HG03045 (cell line): ENCODE measurements around the gene PNPLA2.

Experiments used
- ATAC-seq: cut with Tn5 transposase; IDR thresholded peaks from one replicate; pipeline ENCODE4 v1.9.1; 2021; ENCODE audit warnings: mild to moderate bottlenecking, moderate library complexity; ENCODE audit not compliant: unreplicated experiment

Gene PNPLA2

DNA sequence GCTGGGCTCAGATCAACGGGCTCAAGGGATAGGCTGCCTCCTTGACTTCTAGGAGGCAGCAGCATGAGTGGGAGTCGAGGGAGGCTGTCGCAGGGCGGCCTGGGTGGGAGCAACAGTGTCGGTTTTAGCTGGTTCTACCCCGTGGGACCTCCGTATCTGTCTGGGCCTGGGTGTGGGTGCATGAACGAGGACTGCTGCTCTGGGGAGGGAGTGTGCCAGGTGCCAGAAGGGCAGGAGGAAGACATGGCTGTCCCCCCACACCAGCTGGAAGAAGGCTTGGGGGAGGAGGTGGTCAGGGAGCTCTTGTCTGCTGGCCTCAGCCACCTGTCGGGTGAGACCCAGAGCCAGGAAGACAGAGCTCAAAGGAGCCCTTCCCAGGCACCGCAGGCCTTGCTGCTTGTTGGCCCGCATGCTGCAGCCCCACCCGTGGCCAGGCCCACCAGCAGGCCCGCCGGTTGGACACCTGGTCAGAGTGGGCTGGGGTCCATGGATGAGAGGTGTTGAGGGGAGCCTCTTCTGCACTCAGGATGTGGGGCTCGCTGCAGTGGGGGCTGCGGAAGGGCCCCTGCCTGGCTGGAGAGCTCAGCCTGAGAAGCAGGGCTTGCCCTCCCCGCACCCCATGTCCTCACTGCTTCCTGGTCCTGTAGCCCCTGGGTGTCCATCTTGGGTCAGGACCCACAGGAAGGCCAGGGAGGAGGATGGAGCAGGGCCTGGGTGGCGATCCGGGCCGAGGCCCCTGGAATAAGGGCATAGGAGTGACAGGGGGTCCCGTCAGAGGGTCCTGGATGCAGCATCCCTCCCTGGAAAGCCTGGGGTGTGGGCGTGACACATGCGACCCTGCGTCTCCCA is 32.3 kb upstream of the PNPLA2 start:
- ATAC-seq: no peak

DNA sequence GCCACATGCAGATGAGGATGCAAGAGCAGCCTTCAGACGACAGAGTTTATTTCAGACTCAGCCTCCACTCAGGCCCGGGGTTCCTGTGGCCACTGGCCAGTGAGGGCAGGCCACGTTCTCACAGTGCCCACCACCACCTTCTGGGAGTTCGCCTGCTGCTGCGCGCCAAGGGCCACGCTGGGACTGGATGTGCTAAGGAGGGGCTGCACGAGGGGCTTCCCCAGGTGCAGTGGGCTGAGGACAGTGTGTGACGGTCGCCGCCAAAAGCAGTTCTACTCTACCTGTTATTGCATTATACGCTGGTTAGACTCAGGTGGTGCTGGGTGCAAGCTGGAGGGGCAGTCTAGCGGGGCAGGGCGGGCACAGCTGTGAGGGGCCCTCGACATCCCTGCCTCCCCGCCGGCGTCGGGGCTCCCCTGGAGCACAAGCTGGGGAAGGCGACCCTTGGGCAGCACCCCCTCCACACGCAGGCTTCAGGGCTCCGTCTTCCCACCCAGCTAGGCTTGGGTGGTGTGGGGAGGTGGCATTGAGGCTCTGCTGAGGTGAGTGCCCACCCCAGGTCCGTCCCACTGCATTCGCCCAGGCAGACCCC is 31.5 kb upstream of the PNPLA2 start:
- no peak for ATAC-seq

DNA sequence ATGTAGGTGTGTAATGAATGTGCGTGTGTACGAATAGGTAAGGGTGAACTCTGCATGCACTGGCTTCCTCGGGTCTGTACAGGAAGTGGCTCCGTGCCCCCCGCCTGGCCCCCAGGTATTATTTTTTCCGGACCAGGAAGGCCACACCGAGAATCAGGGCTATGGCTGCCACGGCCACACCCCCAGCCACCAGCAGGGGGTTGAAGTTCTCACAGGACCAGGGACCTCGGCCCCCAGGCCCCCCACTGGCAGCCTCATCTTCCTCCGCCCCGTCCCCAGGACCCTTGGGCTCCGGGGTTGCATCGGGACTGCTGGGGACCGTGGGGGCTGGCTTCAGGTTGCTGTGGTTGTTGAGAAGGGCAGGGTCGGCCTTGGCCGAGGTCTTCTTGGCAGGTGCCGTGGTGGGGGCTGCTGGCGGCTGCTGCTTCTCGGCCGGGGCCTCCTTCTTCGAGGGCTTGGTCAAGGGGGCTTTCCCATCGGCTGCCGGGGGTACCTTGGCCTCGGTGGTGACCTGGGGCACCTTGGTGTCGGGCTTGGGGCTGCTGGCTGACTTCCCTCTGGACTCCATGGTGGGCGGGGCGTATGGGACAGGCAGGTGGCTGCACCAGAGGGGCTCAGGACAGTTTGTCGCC is 30.6 kb upstream of the PNPLA2 start:
- ATAC-seq: no peak

DNA sequence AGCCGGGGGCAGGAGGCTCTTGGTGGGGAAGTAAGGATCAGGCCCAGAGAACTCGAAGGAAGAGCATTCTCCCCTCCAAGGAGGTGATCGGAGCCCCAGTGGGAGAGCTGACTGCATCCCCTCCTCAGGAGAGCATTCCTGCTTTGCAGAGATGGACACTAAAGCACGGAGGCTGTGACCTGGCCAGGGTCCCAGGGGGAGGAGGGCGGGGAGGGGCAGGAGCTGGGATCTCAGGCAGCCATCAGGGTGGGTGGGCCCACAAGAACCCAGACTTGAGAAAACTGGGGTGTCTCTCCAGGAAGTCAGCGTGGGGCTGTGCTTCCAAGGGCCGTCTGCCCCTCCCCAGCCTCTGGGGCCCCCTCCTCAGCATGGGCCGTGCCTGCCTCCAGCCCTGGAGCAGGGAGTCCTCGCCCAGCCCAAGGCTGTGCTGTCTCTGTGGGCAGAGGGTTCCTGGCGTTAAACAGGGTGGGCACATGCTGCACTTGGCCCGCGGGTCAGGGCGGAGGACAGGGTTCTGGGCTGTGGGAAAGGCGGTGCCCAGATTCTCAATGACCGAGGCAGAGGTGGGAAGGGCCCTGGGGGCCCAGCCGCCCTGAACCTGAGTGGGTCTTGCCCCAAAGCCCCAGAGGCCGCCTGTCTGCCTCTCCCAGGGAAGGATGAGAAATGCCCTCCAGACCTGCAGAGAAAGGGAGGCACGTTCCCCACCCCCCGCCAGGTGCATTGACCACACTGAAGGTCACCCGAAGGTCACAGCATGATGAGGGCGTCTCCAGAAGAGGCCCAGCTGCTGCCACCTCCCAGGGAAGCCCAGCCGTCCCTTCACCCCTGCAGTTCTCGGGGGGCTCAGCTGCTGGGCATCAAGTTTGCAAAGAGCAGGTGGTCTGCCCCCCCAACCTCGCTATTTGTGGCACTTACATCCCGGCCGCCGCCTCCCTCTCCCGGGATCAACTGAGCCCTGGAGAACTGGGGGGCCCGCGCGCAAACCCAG is 29.5 kb upstream of the PNPLA2 start:
- no peak for ATAC-seq

DNA sequence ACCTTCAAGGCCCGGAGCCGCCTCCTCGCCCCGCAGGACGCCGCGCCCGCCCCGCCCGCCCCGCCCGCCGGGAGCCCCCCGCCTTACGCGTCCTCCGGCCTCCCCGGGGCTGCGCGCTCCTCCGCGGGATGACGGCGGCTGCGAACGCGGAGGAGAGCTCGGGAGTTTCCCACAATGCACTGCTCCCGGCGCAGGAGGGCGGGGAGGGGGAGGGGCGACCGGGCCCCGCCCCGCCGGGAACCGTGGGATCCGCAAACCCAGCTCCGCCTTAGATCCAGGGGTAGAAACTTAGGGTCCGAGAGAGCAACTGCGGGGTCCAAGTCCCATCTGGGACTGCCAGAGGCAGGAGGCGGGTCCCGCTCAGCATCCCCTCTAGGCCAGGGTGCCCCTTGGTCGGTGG is 28.8 kb upstream of the PNPLA2 start, which contains the start of gene CEND1:
TSS of gene CEND1 (minus strand) at position 148 of the 400 bp plus-strand sequence. CDS start 1,514 bp downstream, outside the sequence.
- ATAC-seq: no peak

DNA sequence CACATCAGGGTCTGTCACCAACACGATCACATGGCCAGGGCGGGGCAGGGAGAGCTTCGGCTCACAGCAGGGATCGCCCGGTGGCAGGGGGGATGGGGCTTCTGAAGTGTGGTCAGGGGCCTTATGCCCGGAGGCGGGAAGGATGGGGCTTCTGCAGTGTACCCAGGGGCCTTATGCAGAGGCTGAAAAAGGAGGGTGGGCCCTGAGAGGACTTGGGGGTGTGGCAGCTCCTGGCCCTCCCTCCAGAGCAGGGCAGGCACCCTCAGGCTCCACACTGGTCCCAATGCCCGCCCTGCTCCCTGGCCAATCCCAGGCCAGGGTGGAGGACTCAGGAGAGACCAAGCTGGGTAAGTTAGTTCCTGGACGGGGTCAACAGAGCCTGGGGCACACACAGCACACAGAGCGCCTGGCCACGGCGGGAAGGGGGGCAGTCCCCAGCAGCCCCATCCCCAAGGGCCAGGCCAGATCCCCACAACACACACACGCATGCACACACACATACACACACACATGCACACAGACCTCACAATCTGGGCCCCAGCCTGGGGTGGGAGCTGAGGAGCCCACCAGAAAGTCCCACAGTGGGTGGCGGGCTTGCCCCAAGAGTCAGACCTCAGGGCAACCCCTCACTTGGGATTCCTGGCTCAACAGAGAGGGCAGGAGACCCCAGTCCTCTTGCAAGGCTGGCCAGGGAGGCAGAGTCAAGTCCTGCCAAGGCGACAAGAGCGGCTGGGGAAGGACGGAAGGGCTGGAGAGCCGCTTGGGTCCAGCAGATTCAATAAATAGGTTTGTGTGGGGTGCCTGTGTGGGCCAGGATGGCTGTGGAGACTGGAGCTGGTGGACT is 27.8 kb upstream of the PNPLA2 start:
- no peak for ATAC-seq

DNA sequence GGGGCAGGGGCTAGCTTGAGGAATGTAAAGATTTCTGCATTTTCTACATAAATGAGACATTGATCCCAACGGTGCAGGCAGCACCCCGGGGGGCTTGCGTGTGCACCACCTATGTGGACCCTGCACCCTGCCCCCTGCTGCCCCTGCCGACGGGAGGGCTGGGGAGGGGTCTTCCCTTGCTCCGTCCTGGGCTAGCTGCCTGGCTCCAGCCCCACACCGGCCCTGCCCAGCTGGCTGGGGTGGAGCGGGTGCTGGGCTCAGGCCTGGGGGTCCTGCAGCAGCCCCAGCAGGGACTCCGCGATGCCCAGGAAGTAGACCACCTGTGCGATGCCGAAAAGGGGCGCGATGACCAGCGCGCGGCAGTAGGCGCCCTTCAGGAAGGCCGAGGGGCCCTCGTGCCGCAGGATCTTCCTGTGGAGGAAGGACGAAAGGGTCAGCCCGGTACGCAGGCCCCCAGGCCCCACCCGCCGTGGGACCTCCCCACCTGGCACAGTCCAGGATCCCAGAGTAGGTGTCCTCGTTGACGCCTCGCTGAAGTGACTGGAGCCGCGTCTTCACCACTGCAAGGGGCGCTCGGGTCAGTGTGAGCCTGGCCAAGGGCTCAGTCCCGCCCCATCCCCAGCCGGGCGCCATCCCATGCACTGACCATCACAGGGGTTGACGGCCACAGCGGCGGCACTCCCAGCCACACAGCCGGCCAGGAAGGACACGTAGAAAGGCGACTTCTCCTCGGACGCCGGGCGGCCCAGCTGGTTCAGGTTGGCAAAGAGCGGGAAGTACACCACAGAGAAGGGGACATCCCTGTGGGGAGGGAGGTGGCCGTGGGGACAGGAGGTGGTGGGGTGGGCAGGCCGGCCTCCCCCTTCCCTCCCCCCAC is 26.8 kb upstream of the PNPLA2 start:
- ATAC-seq: no peak

DNA sequence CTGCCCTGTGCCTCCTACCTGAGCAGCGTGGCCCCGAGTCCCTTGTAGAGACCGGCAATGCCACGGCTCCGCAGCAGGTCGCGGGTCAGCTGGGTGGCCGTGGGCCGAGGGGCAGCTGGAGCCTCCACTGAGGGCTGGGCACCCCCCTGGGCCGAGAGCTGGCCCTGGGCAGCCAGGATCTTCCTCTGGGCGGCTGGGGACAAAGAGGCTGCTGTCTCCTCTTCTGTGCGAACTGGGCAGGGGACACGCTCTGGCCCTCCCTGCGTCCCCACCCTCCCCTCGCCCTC is 26.2 kb upstream of the PNPLA2 start:
- ATAC-seq: no peak

DNA sequence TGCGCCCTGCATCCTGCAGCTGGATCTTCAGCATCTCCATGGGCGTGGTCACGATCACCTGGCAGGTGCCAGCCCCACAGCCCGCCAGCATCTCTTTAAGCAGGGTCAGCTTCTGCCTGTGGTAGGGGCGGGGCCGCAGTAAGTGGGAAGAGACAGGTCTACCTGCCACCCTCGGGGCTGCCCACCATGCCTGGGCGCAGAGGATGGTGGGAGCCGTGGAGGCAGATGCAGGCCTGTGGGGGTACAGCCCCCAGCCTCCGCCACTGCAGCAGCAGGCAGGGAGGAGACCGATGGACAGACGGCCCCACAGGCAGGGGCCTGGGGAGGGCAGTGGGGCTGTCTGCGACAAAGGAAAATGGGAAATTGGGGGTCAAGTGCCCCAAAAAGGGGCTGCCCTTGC is 25.8 kb upstream of the PNPLA2 start:
- no peak for ATAC-seq

DNA sequence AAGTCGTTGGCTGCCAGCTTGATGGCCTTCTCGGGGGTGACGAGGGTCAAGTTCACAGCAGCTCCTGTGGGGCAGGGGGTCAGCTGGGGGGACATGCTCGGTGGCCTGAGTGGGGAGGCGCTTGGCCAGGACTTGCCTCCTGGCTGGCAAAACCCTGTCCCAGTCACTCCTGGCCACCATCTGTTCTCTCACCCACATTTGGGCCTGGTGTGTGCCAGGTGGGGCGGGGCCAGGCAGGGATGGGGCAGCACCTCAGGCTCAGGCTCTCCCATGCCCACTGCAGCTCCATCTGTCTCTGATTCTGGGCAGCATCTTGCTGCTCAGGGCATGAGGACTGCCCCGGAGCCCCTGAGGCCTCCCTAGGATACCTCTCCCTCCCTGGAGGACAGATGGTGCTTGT is 25.2 kb upstream of the PNPLA2 start:
- no peak for ATAC-seq

DNA sequence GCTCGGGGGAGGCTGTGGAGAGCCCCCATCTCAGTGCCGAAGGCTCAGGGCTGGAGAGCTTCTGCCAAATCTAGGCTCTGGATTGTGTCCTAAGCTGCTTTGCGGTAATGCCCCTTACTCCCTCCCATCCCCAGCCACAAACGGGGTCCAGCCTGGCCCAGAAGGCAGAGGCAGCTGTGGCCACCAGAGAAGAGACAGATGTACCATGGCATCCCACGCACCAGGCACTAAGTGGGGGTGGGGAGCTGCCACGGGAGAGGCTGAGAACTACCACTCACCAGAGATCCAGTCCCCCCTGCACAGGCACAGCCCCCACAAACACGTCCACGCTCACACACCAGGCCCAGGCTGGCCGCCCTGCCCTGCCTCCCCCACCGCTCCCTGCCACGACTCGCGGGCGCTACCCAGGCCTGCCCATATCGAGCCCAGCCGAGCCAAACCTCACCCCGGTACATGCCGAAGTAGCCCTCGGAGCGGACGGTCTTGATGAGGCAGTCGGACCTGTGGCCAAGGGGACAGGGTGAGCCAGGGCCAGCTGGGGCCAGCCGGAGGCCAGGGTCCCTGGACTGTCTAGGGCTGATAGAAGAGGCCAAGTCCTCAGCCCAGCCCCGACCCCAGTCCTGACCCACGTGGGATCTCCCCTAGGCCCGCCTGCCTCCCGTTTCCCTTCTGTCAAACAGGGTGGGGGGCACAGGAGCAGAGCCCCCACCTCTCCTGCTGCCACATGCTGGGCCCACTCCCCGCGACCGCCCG is 24.5 kb upstream of the PNPLA2 start:
- ATAC-seq: no peak

DNA sequence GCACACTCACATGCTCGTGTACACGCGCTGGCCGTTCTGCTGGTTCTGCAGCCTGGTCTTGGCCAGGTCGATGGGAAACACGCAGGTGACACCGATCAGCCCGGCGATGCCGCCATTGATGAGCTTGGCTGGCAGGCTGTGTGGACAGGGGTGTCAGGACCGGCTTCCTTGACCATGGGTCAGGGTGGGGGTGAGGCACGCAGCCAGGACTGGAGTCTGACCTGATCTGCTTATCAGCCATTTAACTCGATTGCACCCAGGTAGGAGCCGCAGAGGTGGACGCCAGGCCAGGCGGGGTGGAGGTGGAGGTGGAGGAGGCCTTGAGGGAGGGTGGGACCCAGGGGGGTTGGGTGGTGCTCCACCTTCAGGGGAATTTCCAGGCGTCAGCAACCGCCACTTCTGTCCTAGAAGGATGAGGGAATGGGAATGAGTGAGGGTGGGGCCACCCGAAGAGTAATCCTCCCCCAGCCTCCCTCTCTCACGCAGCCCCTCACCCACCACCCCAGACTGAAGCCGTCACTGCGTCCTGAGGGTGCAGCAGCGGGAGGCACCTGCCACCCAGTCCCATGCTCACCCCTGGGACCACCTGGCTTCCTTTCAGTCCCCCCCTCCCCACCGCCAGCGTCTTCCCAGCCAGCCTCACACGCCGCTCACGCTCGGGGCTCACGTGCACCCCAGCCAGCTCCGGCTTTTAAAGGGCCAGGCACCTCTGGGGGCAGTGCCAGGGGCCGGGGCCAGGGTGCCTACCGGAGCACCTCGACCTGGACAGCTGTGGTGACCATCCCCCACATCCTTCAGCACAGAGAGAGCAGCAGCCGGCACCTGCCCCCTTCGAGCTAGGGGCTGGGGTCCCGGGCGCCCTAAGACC is 23.7 kb upstream of the PNPLA2 start:
- no peak for ATAC-seq

DNA sequence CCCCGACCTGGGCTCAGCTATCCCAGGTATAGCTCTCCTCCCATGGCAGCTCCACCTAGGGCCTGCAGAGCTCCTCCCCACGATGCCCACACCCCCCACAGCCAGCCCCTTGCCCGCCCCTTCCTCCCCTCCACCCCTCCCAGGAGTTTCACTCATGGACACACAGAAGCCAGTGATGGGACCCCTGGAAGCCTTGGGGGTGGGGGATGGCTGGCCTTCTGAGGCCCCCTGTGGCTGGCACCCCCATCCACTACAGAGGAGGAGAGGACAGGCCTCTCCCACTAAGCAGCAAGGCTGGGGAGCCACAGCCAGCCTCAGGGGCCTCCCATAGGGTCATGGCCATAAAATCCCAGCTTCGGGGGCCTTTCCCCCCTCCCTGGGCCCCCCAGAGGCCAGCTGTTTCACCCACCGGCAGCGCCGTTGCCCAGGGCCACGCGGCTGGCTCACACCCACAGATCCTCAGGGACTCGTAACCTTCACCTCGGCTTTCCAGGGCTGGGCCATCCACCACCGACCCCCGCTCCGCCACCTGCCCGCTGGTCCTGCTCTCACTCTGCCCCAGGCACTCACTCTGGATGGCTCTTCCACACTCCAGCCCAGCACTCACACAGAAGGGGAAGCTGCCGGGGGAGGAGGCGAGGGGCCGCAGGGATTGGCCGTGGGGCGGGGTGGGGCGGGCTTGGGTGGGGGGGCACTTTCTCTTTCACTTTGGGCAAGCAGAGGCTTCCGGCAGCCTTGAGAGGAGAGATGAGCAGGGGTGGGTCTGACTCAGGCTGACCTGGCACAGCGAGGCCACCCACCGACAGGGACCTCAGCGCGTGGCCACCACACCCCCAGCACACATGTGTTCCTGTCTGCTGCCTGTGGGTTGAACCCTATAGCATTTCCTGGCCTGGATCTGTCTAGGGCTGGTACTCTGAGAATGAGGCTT is 22.8 kb upstream of the PNPLA2 start:
- ATAC-seq: no peak

DNA sequence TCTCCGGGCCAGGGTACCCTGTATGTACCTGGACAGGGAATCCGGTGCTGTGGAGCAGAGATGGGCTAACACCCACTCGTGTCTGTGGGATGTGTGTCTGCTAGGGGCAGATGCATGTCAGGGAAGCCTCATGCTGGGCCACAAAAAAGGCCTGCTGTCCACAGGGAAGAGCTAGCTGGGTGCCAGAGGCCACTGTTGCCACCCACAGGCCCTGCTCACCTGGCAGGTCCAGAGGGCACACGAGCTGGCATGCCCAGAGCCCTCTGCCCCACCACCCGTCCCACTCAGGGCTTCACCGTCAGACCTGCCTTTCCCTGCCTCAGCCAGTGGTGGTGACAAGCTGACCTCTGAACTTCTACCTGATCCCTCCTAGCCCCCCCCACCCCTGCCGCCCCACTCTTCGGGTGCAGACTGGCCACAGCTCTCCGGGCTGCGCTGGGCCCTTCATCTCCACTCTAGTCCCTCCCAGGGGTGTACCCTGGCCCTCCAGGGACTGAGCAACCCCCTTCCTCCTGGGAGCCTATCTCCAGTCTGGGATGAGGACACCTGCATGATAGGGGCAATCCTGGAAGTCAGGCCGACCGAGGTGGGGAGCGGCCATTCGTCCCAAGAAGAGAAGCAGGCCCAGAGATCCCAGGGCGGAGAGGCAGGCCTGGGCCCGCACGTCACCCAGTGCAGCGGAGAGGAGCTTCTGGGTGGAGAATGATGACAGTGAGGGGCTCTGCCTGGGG is 22.0 kb upstream of the PNPLA2 start:
- no peak for ATAC-seq

DNA sequence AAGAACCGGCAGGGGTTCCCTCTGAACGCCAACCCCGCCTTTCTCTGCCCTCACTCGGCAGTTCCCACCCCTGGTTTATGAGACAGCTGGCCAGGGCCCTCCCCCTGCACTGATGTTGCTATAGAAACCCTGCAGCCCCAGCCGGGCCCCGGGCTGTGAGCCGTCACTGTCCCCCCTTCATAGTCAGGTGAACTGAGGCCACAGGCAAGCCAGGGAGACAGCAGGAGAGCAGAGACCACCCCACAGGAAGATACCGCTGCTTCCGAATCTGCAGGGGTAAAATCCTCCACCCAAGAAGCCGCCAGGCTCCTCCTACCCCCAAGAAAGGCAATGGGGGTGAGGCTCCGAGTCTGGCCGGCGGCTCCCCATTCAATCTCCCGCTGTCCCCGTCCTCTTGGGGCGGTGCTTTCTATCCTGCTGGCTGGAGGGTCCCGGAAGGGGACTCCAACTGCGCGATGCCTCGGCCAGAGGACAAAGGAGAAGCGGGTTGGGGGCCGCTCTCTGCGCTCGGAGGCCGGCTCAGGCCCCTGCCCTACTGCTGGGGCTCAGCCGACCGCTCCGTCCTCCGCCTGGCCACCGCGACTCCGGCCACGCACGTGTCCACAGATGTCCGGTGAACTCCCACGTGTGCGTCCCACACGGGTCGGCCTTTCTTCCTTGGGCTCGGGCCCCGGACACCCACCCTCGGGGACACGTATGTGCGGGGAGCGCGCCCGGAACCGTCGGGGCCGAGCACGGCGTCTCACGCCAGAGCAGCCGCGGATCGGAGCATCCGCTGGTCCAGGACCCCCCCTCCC is 21.2 kb upstream of the PNPLA2 start:
- ATAC-seq: peak; percentile 43
